BE2C (cell line): ENCODE results near the gene TXLNA.

Experiments used
- DNase-seq: peaks from one replicate; pipeline ENCODE4 v3.0.0-alpha.2; 2020
- H3K27me3 ChIP-seq: fragments of 250-450 bp; sonication (Bioruptor Pico); 2 replicates; pipeline ENCODE4 v1.5.1; 2020; ENCODE audit warnings: mild to moderate bottlenecking
- H3K36me3 ChIP-seq: fragments of 250-450 bp; sonication (Bioruptor Pico); 2 replicates; pipeline ENCODE4 v1.5.1; 2020; ENCODE audit warnings: mild to moderate bottlenecking
- H3K4me1 ChIP-seq: fragments of 250-450 bp; sonication (Bioruptor Pico); 2 replicates; pipeline ENCODE4 v1.5.1; 2020
- H3K4me3 ChIP-seq: 2 replicates; pipeline ENCODE4 v1.5.1; 2011; ENCODE audit warnings: low read depth, low read length
- H3K9me3 ChIP-seq: fragments of 250-450 bp; sonication (Bioruptor Pico); 2 replicates; pipeline ENCODE4 v1.5.1; 2020
- TF ChIP-seq, protein P1 (sequence below): IDR thresholded peaks from 2 replicates; pipeline ENCODE4 v1.5.1; 2012; ENCODE audit warnings: mild to moderate bottlenecking, low read depth, low read length

The TXLNA gene

DNA sequence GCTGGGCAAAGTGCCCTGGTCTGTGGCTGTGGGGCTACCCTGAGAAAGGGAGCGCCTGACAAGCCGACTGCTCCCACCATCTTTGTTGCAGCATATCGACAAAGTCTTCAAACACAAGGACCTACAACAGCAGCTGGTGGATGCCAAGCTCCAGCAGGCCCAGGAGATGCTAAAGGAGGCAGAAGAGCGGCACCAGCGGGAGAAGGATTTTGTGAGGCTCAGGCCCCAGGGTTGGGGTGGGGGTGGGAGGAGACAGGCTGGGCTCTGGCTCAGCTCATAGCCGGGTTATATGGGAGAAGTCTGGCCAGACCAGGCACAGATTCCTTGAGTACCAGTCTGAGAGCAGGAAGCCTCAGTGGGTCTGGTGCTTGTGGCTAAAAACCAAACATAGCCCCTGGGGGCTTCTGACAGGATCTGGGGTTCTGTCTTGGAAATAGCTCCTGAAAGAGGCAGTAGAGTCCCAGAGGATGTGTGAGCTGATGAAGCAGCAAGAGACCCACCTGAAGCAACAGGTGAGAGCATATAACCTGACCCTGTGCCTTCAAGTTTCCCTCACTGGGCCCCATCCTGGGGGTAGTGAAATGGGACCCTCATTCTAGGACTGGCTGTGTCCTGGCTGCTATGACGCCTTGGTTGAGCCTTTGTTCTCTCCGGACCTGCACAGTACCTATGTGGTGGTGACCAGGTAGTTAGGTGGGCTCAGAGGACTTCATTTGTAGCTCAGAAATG, 12.9 kb downstream of the TXLNA start:
- Histone ChIP-seq H3K36me3 (peaks cover 43% of the 10 kb centered on the region), H3K4me1 (no peaks in the 10 kb centered on the region), H3K27me3 (no peaks in the 10 kb centered on the region), H3K4me3 (no peak overlapping the region), H3K9me3 (no peaks in the 10 kb centered on the region)
- TF ChIP-seq, protein P1, sequence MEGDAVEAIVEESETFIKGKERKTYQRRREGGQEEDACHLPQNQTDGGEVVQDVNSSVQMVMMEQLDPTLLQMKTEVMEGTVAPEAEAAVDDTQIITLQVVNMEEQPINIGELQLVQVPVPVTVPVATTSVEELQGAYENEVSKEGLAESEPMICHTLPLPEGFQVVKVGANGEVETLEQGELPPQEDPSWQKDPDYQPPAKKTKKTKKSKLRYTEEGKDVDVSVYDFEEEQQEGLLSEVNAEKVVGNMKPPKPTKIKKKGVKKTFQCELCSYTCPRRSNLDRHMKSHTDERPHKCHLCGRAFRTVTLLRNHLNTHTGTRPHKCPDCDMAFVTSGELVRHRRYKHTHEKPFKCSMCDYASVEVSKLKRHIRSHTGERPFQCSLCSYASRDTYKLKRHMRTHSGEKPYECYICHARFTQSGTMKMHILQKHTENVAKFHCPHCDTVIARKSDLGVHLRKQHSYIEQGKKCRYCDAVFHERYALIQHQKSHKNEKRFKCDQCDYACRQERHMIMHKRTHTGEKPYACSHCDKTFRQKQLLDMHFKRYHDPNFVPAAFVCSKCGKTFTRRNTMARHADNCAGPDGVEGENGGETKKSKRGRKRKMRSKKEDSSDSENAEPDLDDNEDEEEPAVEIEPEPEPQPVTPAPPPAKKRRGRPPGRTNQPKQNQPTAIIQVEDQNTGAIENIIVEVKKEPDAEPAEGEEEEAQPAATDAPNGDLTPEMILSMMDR: no peak
- DNase-seq: no peak

- Histone ChIP-seq H3K9me3 (no peaks in the 10 kb centered on the region), H3K36me3 (peaks cover 30% of the 10 kb centered on the region), H3K4me1 (peaks cover 4% of the 10 kb centered on the region; the same call in 1 of the 2 replicates), H3K4me3 (no peak overlapping the region), H3K27me3 (no peaks in the 10 kb centered on the region)
- TF ChIP-seq, protein P1: no peak
- DNase-seq: no peak
Measured at GRCh38 chr1:32194984-32195383, 15.5 kb downstream of the TXLNA start.

- Histone ChIP-seq H3K4me3 (no peak overlapping the region), H3K9me3 (no peaks in the 10 kb centered on the region), H3K4me1 (peaks cover 6% of the 10 kb centered on the region; the same call in 1 of the 2 replicates), H3K36me3 (peaks cover 24% of the 10 kb centered on the region), H3K27me3 (no peaks in the 10 kb centered on the region)
- TF ChIP-seq, protein P1: no peak
- DNase-seq: no peak
Measured at GRCh38 chr1:32195531-32195930, 16.1 kb downstream of the TXLNA start.

GRCh38 chr1:32195972-32196823, 16.7 kb downstream of the TXLNA start:
- no peaks in the 10 kb centered on the region for H3K9me3 ChIP-seq
- no peaks in the 10 kb centered on the region for H3K27me3 ChIP-seq
- H3K4me3 ChIP-seq: no peak overlapping the region
- DNase-seq: no peak
- H3K4me1 ChIP-seq: peaks cover 6% of the 10 kb centered on the region; the same call in 1 of the 2 replicates
- TF ChIP-seq, protein P1: no peak
- H3K36me3 ChIP-seq: peaks cover 21% of the 10 kb centered on the region

- Histone ChIP-seq H3K36me3 (peaks cover 13% of the 10 kb centered on the region), H3K27me3 (no peaks in the 10 kb centered on the region), H3K4me1 (peaks cover 8% of the 10 kb centered on the region), H3K9me3 (no peaks in the 10 kb centered on the region), H3K4me3 (no peak overlapping the region)
- DNase-seq: no peak
- TF ChIP-seq, protein P1: no peak
Measured at GRCh38 chr1:32197074-32197473, 17.6 kb downstream of the TXLNA start.
